GM12878 (cell line): ENCODE results near the gene MGAT5. TPM values are rescaled to one million over a fixed set of nuclear protein-coding genes. Genes with fewer than 3 reads are reported as not detected.

Source experiments
- ATAC-seq: fragments of 200-7000 bp; cut with Tn5 transposase; 3 replicates; pipeline ENCODE4 v1.9.1; 2020; ENCODE audit warnings: mild to moderate bottlenecking, moderate library complexity
- BruUV-seq: library from RNA; stranded (reverse); fragments of 400-500 nt; replicated peaks from 2 replicates; lab custom pipeline; 2021; lab: Mats Ljungman, UMichigan
- CTCF ChIA-PET: fragments of 300-600 bp; sonication (Branson Sonifier 250); formaldehyde crosslinking; extraction: SDS; loops from one replicate; lab custom pipeline; 2021; ENCODE audit warnings: inconsistent platforms; lab: Yijun Ruan, JAX
- POLR2A ChIA-PET: fragments of 350-600 bp; formaldehyde crosslinking; extraction: SDS; loops from one replicate; lab custom pipeline; 2021; ENCODE audit warnings: inconsistent platforms; lab: Charles Lee
- RAD21 ChIA-PET: fragments of 300-600 bp; sonication (Branson Sonifier 250); formaldehyde crosslinking; loops from one replicate; lab custom pipeline; 2023; ENCODE audit warnings: antibody characterized with exemption; ENCODE audit not compliant: unreplicated experiment; lab: Charles Lee
- SMC1A ChIA-PET: fragments of 300-600 bp; sonication (Branson Sonifier 250); formaldehyde crosslinking; loops from one replicate; lab custom pipeline; 2023; ENCODE audit not compliant: unreplicated experiment, uncharacterized antibody; lab: Charles Lee
- DNase-seq: peaks from one replicate; pipeline ENCODE4 v3.0.0-alpha.2; 2011; ENCODE audit warnings: low read depth, low spot score
- FAIRE-seq: peaks from 3 replicates; lab custom pipeline; 2011; peaks lifted over from hg19 to GRCh38; lab: Jason Lieb, UNC
- H2AFZ ChIP-seq: 2 replicates; pipeline ENCODE4 v1.6.0; 2011; ENCODE audit warnings: low read depth, low read length, control low read depth; ENCODE audit not compliant: control insufficient read depth
- H3K27ac ChIP-seq: 2 replicates; pipeline ENCODE4 v1.5.1; 2011; ENCODE audit warnings: control low read depth; ENCODE audit not compliant: control insufficient read depth, insufficient read depth
- H3K27me3 ChIP-seq, 2 experiments: replicated peaks in 1 of 2; 2 replicates each; pipeline versions ENCODE4 v1.6.0 to v1.6.1; 2011; ENCODE audit warnings: low read length in 1 of 2; ENCODE audit not compliant: control insufficient read depth in 2 of 2, insufficient read depth in 2 of 2
- H3K36me3 ChIP-seq, 2 experiments: 2 replicates each; pipeline ENCODE4 v1.5.1; 2011; ENCODE audit warnings: low read length in 1 of 2; ENCODE audit not compliant: control insufficient read depth in 2 of 2, insufficient read depth in 2 of 2
- H3K4me1 ChIP-seq: 2 replicates; pipeline ENCODE4 v1.6.1; 2011; ENCODE audit warnings: mild to moderate bottlenecking, low read length, moderate library complexity, mixed read lengths; ENCODE audit not compliant: control insufficient read depth, insufficient read depth
- H3K4me2 ChIP-seq: 2 replicates; pipeline ENCODE4 v1.6.0; 2011; ENCODE audit warnings: control low read depth; ENCODE audit not compliant: control insufficient read depth, insufficient read depth
- H3K4me3 ChIP-seq: fragments of 200-600 bp; sonication (generic); 2 replicates; pipeline ENCODE4 v1.5.1; 2016
- H3K79me2 ChIP-seq: 2 replicates; pipeline ENCODE4 v1.6.0; 2011; ENCODE audit warnings: low read length; ENCODE audit not compliant: control insufficient read depth, insufficient read depth
- H3K9ac ChIP-seq: 2 replicates; pipeline ENCODE4 v1.8.0; 2011; ENCODE audit warnings: low read length, control low read depth, mixed read lengths; ENCODE audit not compliant: control insufficient read depth, insufficient read depth
- H3K9me3 ChIP-seq: replicated peaks from 3 replicates; pipeline ENCODE4 v1.5.1; 2011; ENCODE audit warnings: mild to moderate bottlenecking, low read length; ENCODE audit not compliant: control insufficient read depth, insufficient read depth
- H4K20me1 ChIP-seq: 2 replicates; pipeline ENCODE4 v1.6.0; 2011; ENCODE audit not compliant: control insufficient read depth, insufficient read depth
- BHLHE40 ChIP-seq, 2 experiments: fragments of 450-650 bp in 1 of 2; IDR thresholded peaks; 2 replicates each; pipeline ENCODE4 v1.6.1; 2011 to 2017; ENCODE audit warnings: low read depth in 2 of 2, borderline replicate concordance in 1 of 2, improper control_type of control experiment in 1 of 2, low read length in 1 of 2, mild to moderate bottlenecking in 1 of 2
- CHD4 ChIP-seq: fragments of 200-600 bp; sonication (generic); IDR thresholded peaks from 2 replicates; pipeline ENCODE4 v1.6.1; 2016; ENCODE audit warnings: mild to moderate bottlenecking
- E2F8 ChIP-seq: fragments of 450-650 bp; IDR thresholded peaks from 2 replicates; pipeline ENCODE4 v1.6.1; 2018; ENCODE audit warnings: mild to moderate bottlenecking, low read depth, moderate library complexity; ENCODE audit not compliant: partially characterized antibody
- MTA3 ChIP-seq: IDR thresholded peaks from 2 replicates; pipeline ENCODE4 v1.6.1; 2012; ENCODE audit warnings: low read length, inconsistent platforms, borderline replicate concordance
- MYB ChIP-seq: fragments of 150-350 bp; IDR thresholded peaks from 2 replicates; pipeline ENCODE4 v1.6.1; 2014; ENCODE audit warnings: mild to moderate bottlenecking, low read depth, low read length, borderline replicate concordance
- POU2F2 ChIP-seq: IDR thresholded peaks from 3 replicates; pipeline ENCODE4 v1.6.1; 2011; ENCODE audit warnings: low read depth, mild to moderate bottlenecking, low read length, borderline replicate concordance
- RUNX3 ChIP-seq: IDR thresholded peaks from 2 replicates; pipeline ENCODE4 v1.6.1; 2012; ENCODE audit warnings: low read length, inconsistent platforms
- YY1 ChIP-seq: IDR thresholded peaks from 2 replicates; pipeline ENCODE4 v1.6.1; 2011; ENCODE audit warnings: low read depth, mild to moderate bottlenecking, low read length
- WGBS: methylation state at CpG from one replicate; pipeline ENCODE4 v1.1.6; 2016; ENCODE audit warnings: low lambda C conversion rate; ENCODE audit not compliant: insufficient replicate concordance, insufficient coverage; ENCODE audit errors: missing lambda C conversion rate; 5-methylcytosine and 5-hydroxymethylcytosine counted together
- in situ Hi-C: fragments of 300-500 bp; cut with MboI; formaldehyde crosslinking; loops from 9 replicates; pipeline ENCODE4 v1.14.3; 2018; ENCODE audit warnings: mixed read lengths
- intact Hi-C: fragments of 100-400 bp; cut with micrococcal nuclease; formaldehyde crosslinking; loops from one replicate; pipeline ENCODE4 v1.14.2; 2022; ENCODE audit not compliant: unreplicated experiment
- polyA plus RNA-seq, 11 experiments: library from polyadenylated mRNA; depleted of rRNA in 4 of 11; unstranded in 6 of 11; stranded (reverse) in 5 of 11; fragments of >200 nt; fragmentation: Nextera tagmentation in 4 of 11; fragmentation: Illumina TruSeq in 1 of 11; extraction: Ambion mirVana in 4 of 11; extraction: Trizol in 1 of 11; gene quantifications; 1 replicate in 1 of 11; 2 replicates in 10 of 11; pipeline versions ENCODE4 v1.2.1 to v1.2.3, GENCODE V29; 2011 to 2016; ENCODE audit warnings: inconsistent platforms in 2 of 11, missing spikeins in 2 of 11, low read depth in 1 of 11
- total RNA-seq, 4 experiments: library from RNA; depleted of rRNA in 3 of 4; stranded (reverse); fragments of >200 nt in 3 of 4; fragmentation: Illumina TruSeq in 1 of 4; extraction: Trizol in 1 of 4; gene quantifications; 2 replicates each; pipeline versions ENCODE4 v1.2.1 to v1.2.3, GENCODE V29; 2013 to 2021
- TF ChIP-seq, protein P1 (sequence below), 3 experiments: IDR thresholded peaks in 2 of 3; conservative IDR thresholded peaks in 1 of 3; 2 replicates each; pipeline ENCODE4 v1.5.1; 2011; ENCODE audit warnings: low read depth in 3 of 3, low read length in 3 of 3, mild to moderate bottlenecking in 3 of 3, control low read depth in 2 of 3, moderate library complexity in 2 of 3, inconsistent platforms in 1 of 3, mixed read lengths in 1 of 3; ENCODE audit not compliant: control insufficient read depth in 2 of 3, insufficient read depth in 1 of 3; ENCODE audit errors: extremely low read depth in 1 of 3

Gene MGAT5
- total and polyA plus RNA-seq, 10 of the 15 experiments (the other 5 are each of a cell fraction or from before 2014, with no cell fraction given), result 4.9 to 104 (median 36.2) TPM

GRCh38 chr2:134257965-134258683 is 4.3 kb downstream of the MGAT5 start:
- Histone ChIP-seq H3K4me1 (peaks cover 80% of the 10 kb centered on the region), H3K27ac (peak overlapping the region; percentile 71)
- no peak for TF ChIP-seq YY1
- TF ChIP-seq CHD4, result no peak
- TF ChIP-seq, all 136 proteins: peak for 0
- no peak for FAIRE-seq
- Histone ChIP-seq H2AFZ (no peak overlapping the region), H4K20me1 (no peaks in the 10 kb centered on the region), H3K79me2 (peaks cover 90% of the 10 kb centered on the region), H3K36me3 (peaks cover 3 to 14% of the 10 kb centered on the region in 2 experiments), H3K27me3 (no peaks in the 10 kb centered on the region), H3K4me2 (peak overlapping the region; percentile 70), H3K9me3 (no peaks in the 10 kb centered on the region), H3K9ac (no peak overlapping the region), H3K4me3 (peak overlapping the region; percentile 17)
- intact Hi-C loops (no loop called here), in situ Hi-C loops (no loop called here)
- CTCF ChIA-PET, result interaction anchor here (0.7 to 2.6 kb wide), 2 partner anchors 13 to 141 kb away, joined by 3 to 14 read pairs; no protein-coding TSS in a partner anchor
- POLR2A ChIA-PET, result no interaction called here
- ATAC-seq, result no peak
- SMC1A ChIA-PET, result interaction anchor here (0.8 to 5.7 kb wide), 3 partner anchors 14 to 26 kb away, joined by 3 to 27 read pairs (median 9); no protein-coding TSS in a partner anchor
- no TSS peak for BruUV-seq
- 86% methylated on average over 7 of the region's 7 CpGs for WGBS
- DNase-seq, result no peak
- RAD21 ChIA-PET, result no interaction called here

GRCh38 chr2:134258684-134259388 is 5.0 kb downstream of the MGAT5 start:
- ChIA-PET RAD21 (no interaction called here), CTCF (interaction anchor here (0.8 to 3.3 kb wide), 2 partner anchors 8 to 153 kb away, joined by 3 to 13 read pairs; no protein-coding TSS in a partner anchor), SMC1A (no interaction called here), POLR2A (interaction anchor here (2.8 kb wide), 1 partner anchor 8 kb away, joined by 6 read pairs; no protein-coding TSS in a partner anchor)
- peak overlapping the region; percentile 17 for H3K4me3 ChIP-seq
- no peaks in the 10 kb centered on the region for H3K27me3 ChIP-seq
- TF ChIP-seq MYB, result no peak
- 0 out of 2 replicates have a peak, but pooled peaks have one; percentile 17 for TF ChIP-seq MTA3
- peak in 1 of 2 experiments; percentile 10; a peak in 1 of 4 replicates for TF ChIP-seq BHLHE40 (IDR thresholded peaks at IDR 0.05; ENCODE audit: borderline replicate concordance in 1 of 2, low read depth in 2 of 2, low read length in 1 of 2)
- TF ChIP-seq POU2F2, result peak; percentile 8; the same call in 1 of the 3 replicates
- peak; percentile 82 for TF ChIP-seq RUNX3
- TF ChIP-seq, protein P1, sequence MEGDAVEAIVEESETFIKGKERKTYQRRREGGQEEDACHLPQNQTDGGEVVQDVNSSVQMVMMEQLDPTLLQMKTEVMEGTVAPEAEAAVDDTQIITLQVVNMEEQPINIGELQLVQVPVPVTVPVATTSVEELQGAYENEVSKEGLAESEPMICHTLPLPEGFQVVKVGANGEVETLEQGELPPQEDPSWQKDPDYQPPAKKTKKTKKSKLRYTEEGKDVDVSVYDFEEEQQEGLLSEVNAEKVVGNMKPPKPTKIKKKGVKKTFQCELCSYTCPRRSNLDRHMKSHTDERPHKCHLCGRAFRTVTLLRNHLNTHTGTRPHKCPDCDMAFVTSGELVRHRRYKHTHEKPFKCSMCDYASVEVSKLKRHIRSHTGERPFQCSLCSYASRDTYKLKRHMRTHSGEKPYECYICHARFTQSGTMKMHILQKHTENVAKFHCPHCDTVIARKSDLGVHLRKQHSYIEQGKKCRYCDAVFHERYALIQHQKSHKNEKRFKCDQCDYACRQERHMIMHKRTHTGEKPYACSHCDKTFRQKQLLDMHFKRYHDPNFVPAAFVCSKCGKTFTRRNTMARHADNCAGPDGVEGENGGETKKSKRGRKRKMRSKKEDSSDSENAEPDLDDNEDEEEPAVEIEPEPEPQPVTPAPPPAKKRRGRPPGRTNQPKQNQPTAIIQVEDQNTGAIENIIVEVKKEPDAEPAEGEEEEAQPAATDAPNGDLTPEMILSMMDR (IDR thresholded peaks at IDR 0.05 in 2 of 3, conservative IDR thresholded peaks at IDR 0.05 in 1 of 3; ENCODE audit: control insufficient read depth in 2 of 3, extremely low read depth in 1 of 3, insufficient read depth in 1 of 3, low read depth in 3 of 3, low read length in 3 of 3), result 0 out of 6 replicates have a peak, but pooled peaks of 1 of the 3 experiments have one; percentile 0
- TF ChIP-seq E2F8, result no peak
- H3K36me3 ChIP-seq, result peaks cover 6 to 14% of the 10 kb centered on the region in 2 experiments
- peak overlapping the region; percentile 71 for H3K27ac ChIP-seq
- in situ Hi-C loops (no loop called here), intact Hi-C loops (no loop called here)
- ATAC-seq (peak; percentile 58), FAIRE-seq (no peak), DNase-seq (no peak)
- 77% methylated on average over 7 of the region's 7 CpGs for WGBS
- no peak overlapping the region for H2AFZ ChIP-seq
- no peaks in the 10 kb centered on the region for H3K9me3 ChIP-seq
- peak overlapping the region; percentile 70 for H3K4me2 ChIP-seq
- peak overlapping the region; percentile 29 for H3K9ac ChIP-seq
- peaks cover 79% of the 10 kb centered on the region for H3K4me1 ChIP-seq
- no TSS peak for BruUV-seq
- peaks cover 88% of the 10 kb centered on the region for H3K79me2 ChIP-seq
- H4K20me1 ChIP-seq, result no peaks in the 10 kb centered on the region
